Progenitor cell of endocrine pancreas (in vitro differentiated cells): ENCODE data around the gene ARAP1. TPM values are rescaled to one million over a fixed set of nuclear protein-coding genes. Genes with fewer than 3 reads are reported as not detected.
A peak's percentile ranks its signal among the peaks of the same experiment; 100 is the strongest.

Source experiments
- DNase-seq: peaks from one replicate; pipeline ENCODE4 v3.0.0; 2021; ENCODE audit warnings: low spot score; ENCODE audit not compliant: unreplicated experiment
- H3K27ac Mint-ChIP-seq: 2 replicates; pipeline ENCODE4 v1.8.0; 2021; ENCODE audit warnings: mild to moderate bottlenecking, moderate library complexity, mixed read lengths
- H3K27me3 Mint-ChIP-seq: 2 replicates; pipeline ENCODE4 v1.8.0; 2021; ENCODE audit warnings: mixed read lengths
- H3K36me3 Mint-ChIP-seq: 2 replicates; pipeline ENCODE4 v1.8.0; 2022; ENCODE audit warnings: mixed read lengths; ENCODE audit not compliant: insufficient read depth
- H3K4me1 Mint-ChIP-seq: 2 replicates; pipeline ENCODE4 v1.8.0; 2021; ENCODE audit warnings: low read depth, mixed read lengths
- H3K4me3 Mint-ChIP-seq: 2 replicates; pipeline ENCODE4 v1.8.0; 2021; ENCODE audit warnings: low read depth, mild to moderate bottlenecking, moderate library complexity, mixed read lengths
- H3K9me3 Mint-ChIP-seq: 2 replicates; pipeline ENCODE4 v1.8.0; 2021; ENCODE audit warnings: low read depth, mixed read lengths
- CTCF ChIP-seq: fragments of 200-600 bp; sonication (generic); IDR thresholded peaks from one replicate; pipeline ENCODE4 v1.5.0; 2021; ENCODE audit warnings: antibody characterized with exemption, mild to moderate bottlenecking; ENCODE audit not compliant: unreplicated experiment
- total RNA-seq: library from RNA; stranded (reverse); gene quantifications from 2 replicates; pipeline ENCODE4 v1.2.1, GENCODE V29; 2021

The ARAP1 gene
- total RNA-seq, 1 donor from 2014 or later = 86.7 TPM

- no peaks in the 10 kb centered on the region for H3K36me3 Mint-ChIP-seq
- H3K9me3 Mint-ChIP-seq = no peaks in the 10 kb centered on the region
- no peak for DNase-seq
- no peak overlapping the region for H3K4me3 Mint-ChIP-seq
- H3K27ac Mint-ChIP-seq = no peak overlapping the region
- no peak for TF ChIP-seq CTCF
- peaks cover 4% of the 10 kb centered on the region for H3K4me1 Mint-ChIP-seq
- H3K27me3 Mint-ChIP-seq = peaks cover 42% of the 10 kb centered on the region
Observed at GRCh38 chr11:72648384-72649136, 103.6 kb downstream of the ARAP1 start.

GRCh38 chr11:72647882-72648281 lies 104.3 kb downstream of the ARAP1 start:
- Mint-ChIP-seq H3K4me1 (no peaks in the 10 kb centered on the region), H3K36me3 (no peaks in the 10 kb centered on the region), H3K9me3 (no peaks in the 10 kb centered on the region), H3K27me3 (peaks cover 38% of the 10 kb centered on the region), H3K27ac (no peak overlapping the region), H3K4me3 (no peak overlapping the region)
- no peak for DNase-seq
- no peak for TF ChIP-seq CTCF

- TF ChIP-seq CTCF = no peak
- no peaks in the 10 kb centered on the region for H3K4me1 Mint-ChIP-seq
- no peak overlapping the region for H3K27ac Mint-ChIP-seq
- peaks cover 38% of the 10 kb centered on the region for H3K27me3 Mint-ChIP-seq
- no peak for DNase-seq
- no peaks in the 10 kb centered on the region for H3K9me3 Mint-ChIP-seq
- no peak overlapping the region for H3K4me3 Mint-ChIP-seq
- H3K36me3 Mint-ChIP-seq = no peaks in the 10 kb centered on the region
Observed at GRCh38 chr11:72646472-72646871, 105.7 kb downstream of the ARAP1 start.

GRCh38 chr11:72646024-72646423 lies 106.2 kb downstream of the ARAP1 start:
- DNase-seq = no peak
- no peak for TF ChIP-seq CTCF
- H3K36me3 Mint-ChIP-seq = no peaks in the 10 kb centered on the region
- no peak overlapping the region for H3K27ac Mint-ChIP-seq
- no peaks in the 10 kb centered on the region for H3K9me3 Mint-ChIP-seq
- H3K27me3 Mint-ChIP-seq = peaks cover 36% of the 10 kb centered on the region
- no peak overlapping the region for H3K4me3 Mint-ChIP-seq
- no peaks in the 10 kb centered on the region for H3K4me1 Mint-ChIP-seq

- H3K36me3 Mint-ChIP-seq = no peaks in the 10 kb centered on the region
- no peak for DNase-seq
- peaks cover 24% of the 10 kb centered on the region for H3K27me3 Mint-ChIP-seq
- no peak for TF ChIP-seq CTCF
- peak overlapping the region; percentile 23 for H3K4me3 Mint-ChIP-seq
- no peaks in the 10 kb centered on the region for H3K9me3 Mint-ChIP-seq
- H3K27ac Mint-ChIP-seq = no peak overlapping the region
- H3K4me1 Mint-ChIP-seq = no peaks in the 10 kb centered on the region
Observed at GRCh38 chr11:72643547-72643946, 108.7 kb downstream of the ARAP1 start.
